ENCODE results near the gene CACNA1A. TPM values are rescaled to one million over a fixed set of nuclear protein-coding genes. Genes with fewer than 3 reads are reported as not detected.
A peak's percentile ranks its signal among the peaks of the same experiment; 100 is the strongest.

Gene CACNA1A
- total RNA-seq, 1 donor from 2014 or later: 0.44 TPM

DNA sequence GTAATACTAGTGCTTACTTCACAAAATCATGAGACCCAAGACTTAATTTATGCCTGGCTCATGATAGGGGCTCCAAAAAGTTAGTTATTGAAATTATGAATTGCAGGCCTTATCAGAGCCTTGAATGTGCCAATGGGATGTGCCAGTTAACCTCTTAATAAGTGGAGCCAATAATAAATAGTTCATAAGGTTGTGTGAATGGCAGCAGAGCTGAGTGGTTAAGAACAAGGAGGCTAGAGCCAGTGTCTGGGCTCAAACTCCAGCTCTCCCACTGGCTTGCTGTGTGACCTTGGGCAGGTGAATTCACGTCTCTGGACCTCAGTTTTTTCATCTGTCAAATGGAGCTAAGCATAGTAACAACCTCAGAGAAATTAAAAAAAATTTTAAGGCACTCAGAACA is 222.4 kb downstream of the CACNA1A start:
- TF ChIP-seq, protein P1, sequence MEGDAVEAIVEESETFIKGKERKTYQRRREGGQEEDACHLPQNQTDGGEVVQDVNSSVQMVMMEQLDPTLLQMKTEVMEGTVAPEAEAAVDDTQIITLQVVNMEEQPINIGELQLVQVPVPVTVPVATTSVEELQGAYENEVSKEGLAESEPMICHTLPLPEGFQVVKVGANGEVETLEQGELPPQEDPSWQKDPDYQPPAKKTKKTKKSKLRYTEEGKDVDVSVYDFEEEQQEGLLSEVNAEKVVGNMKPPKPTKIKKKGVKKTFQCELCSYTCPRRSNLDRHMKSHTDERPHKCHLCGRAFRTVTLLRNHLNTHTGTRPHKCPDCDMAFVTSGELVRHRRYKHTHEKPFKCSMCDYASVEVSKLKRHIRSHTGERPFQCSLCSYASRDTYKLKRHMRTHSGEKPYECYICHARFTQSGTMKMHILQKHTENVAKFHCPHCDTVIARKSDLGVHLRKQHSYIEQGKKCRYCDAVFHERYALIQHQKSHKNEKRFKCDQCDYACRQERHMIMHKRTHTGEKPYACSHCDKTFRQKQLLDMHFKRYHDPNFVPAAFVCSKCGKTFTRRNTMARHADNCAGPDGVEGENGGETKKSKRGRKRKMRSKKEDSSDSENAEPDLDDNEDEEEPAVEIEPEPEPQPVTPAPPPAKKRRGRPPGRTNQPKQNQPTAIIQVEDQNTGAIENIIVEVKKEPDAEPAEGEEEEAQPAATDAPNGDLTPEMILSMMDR (IDR thresholded peaks at IDR 0.05; ENCODE audit: borderline replicate concordance): no peak
- intact Hi-C loops (cut with micrococcal nuclease): loop anchor here (5.0 to 10.0 kb wide), 2 partner anchors 151 to 303 kb away; no protein-coding TSS in a partner anchor
- peaks cover 75% of the 10 kb centered on the region for H3K27me3 ChIP-seq (ENCODE audit: low read depth)

DNA sequence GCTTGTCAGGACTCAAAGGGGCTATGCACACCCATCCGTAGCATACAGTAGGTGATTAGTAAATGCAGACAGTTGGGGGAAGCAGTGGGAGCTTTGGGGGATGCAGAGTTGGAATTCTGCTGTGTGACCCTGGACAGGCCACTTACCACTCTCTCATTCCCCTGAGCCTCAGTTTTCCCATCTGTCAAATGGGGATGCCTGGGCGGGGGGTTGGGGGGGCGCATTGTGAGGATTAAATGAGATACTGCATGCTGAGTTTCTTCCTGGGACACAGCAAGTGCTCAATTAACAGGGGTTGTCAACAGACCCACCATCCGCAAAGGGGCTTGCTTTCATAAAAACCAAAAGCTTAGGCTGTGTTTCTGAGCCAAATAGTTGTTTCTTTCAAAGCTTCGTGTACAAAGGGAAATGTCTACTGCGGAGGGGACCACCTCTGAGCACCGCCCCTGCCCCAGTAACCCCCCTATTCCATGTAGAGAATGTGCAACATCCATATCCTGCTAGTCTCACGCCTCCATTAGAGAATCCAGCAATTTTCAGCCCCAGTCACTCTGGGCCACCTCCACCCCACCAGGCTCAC is 223.7 kb downstream of the CACNA1A start:
- no peaks in the 10 kb centered on the region for H3K9me3 ChIP-seq (replicated peaks)
- H3K27me3 ChIP-seq (ENCODE audit: low read depth): peaks cover 71% of the 10 kb centered on the region
- H3K4me3 ChIP-seq: no peak overlapping the region
- no peaks in the 10 kb centered on the region for H3K4me1 ChIP-seq
- intact Hi-C loops (cut with micrococcal nuclease): loop anchor here (5.0 to 10.0 kb wide), 2 partner anchors 152 to 305 kb away; no protein-coding TSS in a partner anchor
- H3K36me3 ChIP-seq: no peaks in the 10 kb centered on the region
- TF ChIP-seq, protein P1 (IDR thresholded peaks at IDR 0.05; ENCODE audit: borderline replicate concordance): no peak
- H3K27ac ChIP-seq (replicated peaks): no peak overlapping the region
- DNase-seq: no peak

More for the DNA sequence above, 222.4 kb downstream of the CACNA1A start:
- DNase-seq: no peak
- H3K9me3 ChIP-seq (replicated peaks): no peaks in the 10 kb centered on the region
- no peak overlapping the region for H3K27ac ChIP-seq (replicated peaks)
- H3K4me3 ChIP-seq: no peak overlapping the region
- H3K4me1 ChIP-seq: no peaks in the 10 kb centered on the region
- no peaks in the 10 kb centered on the region for H3K36me3 ChIP-seq

- no peaks in the 10 kb centered on the region for H3K4me1 ChIP-seq
- no peaks in the 10 kb centered on the region for H3K9me3 ChIP-seq (replicated peaks)
- intact Hi-C loops (cut with micrococcal nuclease): loop anchor here (5.0 to 10.0 kb wide), 2 partner anchors 153 to 306 kb away; no protein-coding TSS in a partner anchor
- H3K27me3 ChIP-seq (ENCODE audit: low read depth): peaks cover 66% of the 10 kb centered on the region
- no peak overlapping the region for H3K4me3 ChIP-seq
- no peaks in the 10 kb centered on the region for H3K36me3 ChIP-seq
- H3K27ac ChIP-seq (replicated peaks): peak overlapping the region; percentile 19
- DNase-seq: no peak
- TF ChIP-seq, protein P1 (IDR thresholded peaks at IDR 0.05; ENCODE audit: borderline replicate concordance): no peak
These were observed 224.6 kb downstream of the CACNA1A start for GRCh38 chr19:13281567-13282291.

GRCh38 chr19:13277104-13277809 is 229.0 kb downstream of the CACNA1A start:
- H3K4me1 ChIP-seq: no peaks in the 10 kb centered on the region
- no peak overlapping the region for H3K4me3 ChIP-seq
- TF ChIP-seq, protein P1 (IDR thresholded peaks at IDR 0.05; ENCODE audit: borderline replicate concordance): peak; percentile 76
- H3K36me3 ChIP-seq: no peaks in the 10 kb centered on the region
- no peak overlapping the region for H3K27ac ChIP-seq (replicated peaks)
- H3K9me3 ChIP-seq (replicated peaks): no peaks in the 10 kb centered on the region
- peaks cover 35% of the 10 kb centered on the region for H3K27me3 ChIP-seq (ENCODE audit: low read depth)
- DNase-seq: peak; percentile 31
- intact Hi-C loops (cut with micrococcal nuclease): no loop called here

DNA sequence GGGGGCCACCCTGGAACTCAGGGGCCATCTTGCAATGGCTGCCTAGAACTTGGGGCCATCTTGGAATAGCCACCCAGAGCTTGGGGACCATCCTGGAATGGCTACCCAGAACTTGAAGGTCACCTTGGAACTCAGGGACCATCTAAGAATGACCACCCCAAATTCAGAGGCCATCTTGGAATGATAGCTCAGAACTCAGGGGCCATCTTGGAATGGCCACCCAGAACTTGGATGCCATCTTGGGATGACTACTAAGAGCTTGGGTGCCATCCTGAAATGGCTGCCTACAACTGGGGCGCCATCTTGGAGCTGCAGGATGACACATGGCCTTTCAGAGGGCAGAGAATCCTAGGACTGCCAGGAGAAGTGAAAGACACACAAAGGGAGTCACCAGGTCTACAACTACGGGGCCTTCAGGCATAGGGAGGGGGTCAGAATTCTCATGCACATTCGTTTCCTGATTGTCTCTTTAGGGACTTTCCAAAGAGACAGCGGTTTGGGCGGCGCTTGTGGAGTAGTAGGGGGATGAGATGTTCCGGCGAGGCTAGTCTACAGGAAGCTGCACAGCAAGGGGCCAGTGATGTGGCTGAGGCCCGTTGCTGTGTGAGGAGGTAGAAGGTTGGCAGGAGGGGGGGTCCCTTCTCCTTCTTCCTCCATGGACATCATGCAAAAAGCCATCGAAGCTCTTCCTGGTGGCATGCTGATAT is 231.1 kb downstream of the CACNA1A start:
- no peak overlapping the region for H3K27ac ChIP-seq (replicated peaks)
- intact Hi-C loops (cut with micrococcal nuclease): no loop called here
- no peaks in the 10 kb centered on the region for H3K36me3 ChIP-seq
- H3K4me1 ChIP-seq: no peaks in the 10 kb centered on the region
- no peak for DNase-seq
- peaks cover 14% of the 10 kb centered on the region for H3K27me3 ChIP-seq (ENCODE audit: low read depth)
- H3K9me3 ChIP-seq (replicated peaks): peaks cover 9% of the 10 kb centered on the region
- H3K4me3 ChIP-seq: no peak overlapping the region
- TF ChIP-seq, protein P1 (IDR thresholded peaks at IDR 0.05; ENCODE audit: borderline replicate concordance): no peak

All from left ventricle myocardium inferior (tissue), 1 donor.